ENCODE measurements around the gene MPST.
A peak's percentile ranks its signal among the peaks of the same experiment; 100 is the strongest.

Gene MPST

DNA sequence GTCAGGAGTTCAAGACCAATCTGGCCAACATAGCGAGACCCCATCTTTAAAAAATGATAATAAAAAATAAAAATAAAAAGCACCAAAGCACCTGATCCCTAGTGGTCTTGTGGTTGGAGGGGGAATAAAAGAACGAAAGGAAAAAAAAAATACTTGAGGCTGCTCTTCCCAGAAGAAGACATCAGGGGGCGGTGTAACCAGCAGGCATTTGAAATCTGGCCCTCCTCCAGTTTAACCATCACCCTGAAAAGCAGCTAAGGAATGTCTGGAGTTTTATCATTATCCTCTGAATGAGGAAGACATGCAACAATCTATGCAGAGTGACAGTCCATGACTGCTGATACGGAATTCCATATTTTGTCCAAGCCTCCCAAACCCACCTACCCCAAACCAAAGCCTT is 26.4 kb downstream of the MPST start:
- Mint-ChIP-seq H3K27ac (no peak overlapping the region), H3K4me1 (peaks cover 31% of the 10 kb centered on the region), H3K27me3 (peaks cover 14% of the 10 kb centered on the region), H3K9me3 (no peaks in the 10 kb centered on the region), H3K4me3 (no peak overlapping the region)
- DNase-seq (no peak), ATAC-seq (no peak)

GRCh38 chr22:37046589-37046988 is 27.0 kb downstream of the MPST start:
- Mint-ChIP-seq H3K9me3 (no peaks in the 10 kb centered on the region), H3K27me3 (peaks cover 14% of the 10 kb centered on the region), H3K4me1 (peaks cover 25% of the 10 kb centered on the region), H3K27ac (no peak overlapping the region), H3K4me3 (no peak overlapping the region)
- no peak for DNase-seq
- ATAC-seq = no peak

DNA sequence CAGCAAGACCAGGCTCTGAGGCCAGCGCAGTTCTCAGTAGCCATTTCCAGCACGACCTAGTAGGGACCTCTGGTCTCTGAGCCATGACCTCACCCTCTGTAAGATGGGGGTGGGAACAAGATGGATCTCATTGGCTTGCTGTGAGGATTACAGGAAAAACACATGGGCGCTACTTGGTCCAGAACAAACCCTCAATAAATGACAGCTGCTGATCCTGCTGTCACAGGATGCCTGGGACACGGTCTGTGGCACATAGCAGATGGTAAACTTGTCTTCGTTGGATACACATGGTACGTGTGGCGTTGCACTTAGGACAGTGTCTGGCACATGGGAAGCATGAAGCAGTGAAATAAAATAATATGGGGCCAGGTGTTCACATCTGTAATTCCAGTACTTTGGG is 27.5 kb downstream of the MPST start:
- Mint-ChIP-seq H3K27ac (no peak overlapping the region), H3K4me1 (peaks cover 22% of the 10 kb centered on the region), H3K4me3 (no peak overlapping the region), H3K27me3 (peaks cover 14% of the 10 kb centered on the region), H3K9me3 (no peaks in the 10 kb centered on the region)
- ATAC-seq = no peak
- no peak for DNase-seq

- Mint-ChIP-seq H3K27me3 (peaks cover 7% of the 10 kb centered on the region), H3K4me3 (no peak overlapping the region), H3K4me1 (peaks cover 33% of the 10 kb centered on the region), H3K27ac (no peak overlapping the region), H3K9me3 (no peaks in the 10 kb centered on the region)
- no peak for DNase-seq
- no peak for ATAC-seq
Measured at GRCh38 chr22:37048133-37048532, 28.6 kb downstream of the MPST start.

DNA sequence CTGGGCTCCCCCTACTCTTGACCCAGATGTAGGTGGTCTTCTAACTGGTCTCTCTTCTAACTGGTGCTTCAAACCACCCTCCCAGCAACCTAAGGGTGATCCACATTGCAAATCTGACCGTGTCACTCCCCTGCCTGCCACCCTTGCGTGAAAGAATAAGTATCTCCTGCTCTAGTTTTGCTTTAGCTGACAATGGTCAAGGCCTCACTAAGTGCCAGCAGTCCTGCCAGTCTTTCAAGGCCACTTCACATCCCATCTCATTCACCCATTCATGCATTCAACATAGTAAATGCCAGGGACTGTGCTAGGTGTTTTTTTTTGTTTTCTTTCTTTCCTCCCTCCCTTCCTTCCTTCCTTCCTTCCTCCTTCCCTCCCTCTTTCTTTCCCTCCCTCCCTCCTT is 29.7 kb downstream of the MPST start:
- Mint-ChIP-seq H3K4me3 (no peak overlapping the region), H3K9me3 (no peaks in the 10 kb centered on the region), H3K27ac (peak overlapping the region in 1 of 2 donors; percentile 21), H3K4me1 (peaks cover 34% of the 10 kb centered on the region), H3K27me3 (no peaks in the 10 kb centered on the region)
- DNase-seq (no peak), ATAC-seq (no peak)

GRCh38 chr22:37050913-37051312 is 31.4 kb downstream of the MPST start:
- peaks cover 20% of the 10 kb centered on the region for H3K4me1 Mint-ChIP-seq
- H3K27me3 Mint-ChIP-seq = no peaks in the 10 kb centered on the region
- no peak for ATAC-seq
- no peaks in the 10 kb centered on the region for H3K9me3 Mint-ChIP-seq
- DNase-seq = no peak
- H3K4me3 Mint-ChIP-seq = peak overlapping the region in 1 of 2 donors; percentile 83
- H3K27ac Mint-ChIP-seq = no peak overlapping the region

GRCh38 chr22:37051391-37052385 is 32.1 kb downstream of the MPST start, which contains the start of gene KCTD17:
Gene KCTD17, plus strand, starts transcription at chr22:37051742. Its CDS starts 19 bp downstream, at chr22:37051761.
- Mint-ChIP-seq H3K27ac (peak within 1 kb of the TSS; percentile 27 to 78), H3K9me3 (no peaks in the 10 kb centered on the region), H3K27me3 (no peaks in the 10 kb centered on the region), H3K4me1 (peaks cover 21% of the 10 kb centered on the region), H3K4me3 (peak within 1 kb of the TSS; percentile 83 to 87)
- ATAC-seq (peak; percentile 100), DNase-seq (peak; percentile 74 to 80)

DNA sequence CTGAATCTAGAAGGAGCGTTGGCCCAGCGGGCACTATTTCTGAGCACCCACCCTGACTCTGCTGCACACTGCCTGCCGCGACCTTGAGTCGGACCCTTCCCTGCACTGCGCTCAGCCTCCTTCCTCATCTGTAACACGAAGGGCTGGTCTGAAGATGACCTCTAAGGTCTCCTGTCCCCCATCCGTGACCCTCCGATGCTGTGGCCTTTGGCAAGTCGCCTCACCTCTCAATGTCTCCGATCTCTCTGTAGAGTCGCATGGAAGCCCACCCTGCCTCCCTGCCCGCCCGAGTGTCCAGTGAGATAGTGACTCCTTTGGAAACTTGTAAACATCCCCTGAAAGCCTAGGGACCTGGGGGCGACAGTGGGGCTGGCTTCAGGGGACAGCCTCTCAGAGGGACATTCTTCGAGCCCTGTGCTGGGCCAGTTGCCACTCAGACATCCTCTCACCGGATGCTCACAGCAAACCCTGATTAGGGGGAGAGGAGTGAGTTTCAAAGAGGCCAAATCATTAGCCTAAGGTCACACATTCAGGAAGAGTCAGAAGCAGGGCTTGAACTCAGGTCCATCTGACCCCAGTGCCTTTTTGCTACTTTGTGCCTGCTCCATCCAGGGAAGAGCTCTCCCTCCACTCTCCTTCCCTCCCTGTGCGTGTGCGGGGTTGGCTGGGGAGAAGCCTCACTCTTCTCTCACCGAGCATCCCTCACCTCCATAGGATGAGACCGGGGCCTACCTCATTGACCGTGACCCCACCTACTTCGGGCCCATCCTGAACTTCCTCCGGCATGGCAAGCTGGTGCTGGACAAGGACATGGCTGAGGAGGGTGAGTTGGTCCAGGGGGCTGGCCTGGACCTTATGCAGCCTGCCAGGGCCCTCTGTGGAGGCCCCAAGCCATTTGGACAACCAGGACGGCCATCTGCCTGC is 33.1 kb downstream of the MPST start:
- no peaks in the 10 kb centered on the region for H3K27me3 Mint-ChIP-seq
- H3K4me1 Mint-ChIP-seq = peaks cover 21% of the 10 kb centered on the region
- ATAC-seq (no peak), DNase-seq (no peak)
- H3K27ac Mint-ChIP-seq = peak overlapping the region; percentile 27 to 78
- peak overlapping the region; percentile 83 to 87 for H3K4me3 Mint-ChIP-seq
- no peaks in the 10 kb centered on the region for H3K9me3 Mint-ChIP-seq

DNA sequence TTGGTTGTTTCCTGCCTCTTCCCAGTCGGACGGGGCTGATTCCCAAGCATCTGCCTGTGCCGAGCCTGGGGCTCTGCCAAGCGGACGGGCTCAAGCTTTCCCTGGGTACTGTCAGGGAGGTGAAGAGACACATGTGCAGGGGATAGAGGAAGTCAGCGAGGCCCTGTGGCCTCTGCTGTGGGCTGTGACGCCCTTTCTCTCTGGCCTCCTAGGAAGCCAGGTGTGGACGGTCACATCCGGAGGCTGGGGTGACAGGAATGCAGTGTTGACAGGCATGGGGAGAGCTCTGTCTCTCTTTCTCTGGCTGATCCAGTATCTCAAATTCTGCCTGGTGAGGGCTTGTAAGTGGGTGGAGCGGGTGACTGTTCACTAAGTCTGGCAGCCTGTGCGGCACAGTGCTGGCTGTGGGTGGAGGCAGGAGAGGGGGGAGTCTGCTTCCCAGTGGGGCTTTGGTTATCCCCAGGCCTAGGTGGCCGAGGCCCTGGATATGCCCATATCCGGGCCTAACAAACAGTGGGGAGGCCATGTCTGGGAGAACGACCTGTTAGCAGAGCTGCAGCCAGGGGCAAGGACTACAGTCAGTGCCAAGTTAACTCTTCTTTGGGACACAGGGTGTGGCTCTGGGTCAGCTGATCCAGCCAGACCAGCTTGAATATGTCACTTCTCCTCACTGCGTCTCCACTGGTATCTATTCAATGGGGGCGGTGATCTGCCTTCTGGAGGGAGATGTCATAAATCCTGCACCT is 33.9 kb downstream of the MPST start:
- H3K9me3 Mint-ChIP-seq = no peaks in the 10 kb centered on the region
- ATAC-seq = no peak
- H3K27me3 Mint-ChIP-seq = no peaks in the 10 kb centered on the region
- peak overlapping the region; percentile 32 to 87 for H3K4me3 Mint-ChIP-seq
- no peak for DNase-seq
- H3K27ac Mint-ChIP-seq = no peak overlapping the region
- peaks cover 21% of the 10 kb centered on the region for H3K4me1 Mint-ChIP-seq

- ATAC-seq = no peak
- Mint-ChIP-seq H3K27me3 (no peaks in the 10 kb centered on the region), H3K4me1 (peaks cover 21% of the 10 kb centered on the region), H3K9me3 (no peaks in the 10 kb centered on the region), H3K27ac (no peak overlapping the region), H3K4me3 (no peak overlapping the region)
- no peak for DNase-seq
Measured at GRCh38 chr22:37054056-37054395, 34.5 kb downstream of the MPST start.

- H3K9me3 Mint-ChIP-seq = no peaks in the 10 kb centered on the region
- no peak overlapping the region for H3K27ac Mint-ChIP-seq
- DNase-seq (no peak), ATAC-seq (no peak)
- no peak overlapping the region for H3K4me3 Mint-ChIP-seq
- H3K4me1 Mint-ChIP-seq = peaks cover 24% of the 10 kb centered on the region
- H3K27me3 Mint-ChIP-seq = no peaks in the 10 kb centered on the region
Measured at GRCh38 chr22:37054600-37055365, 35.2 kb downstream of the MPST start.

GRCh38 chr22:37056246-37056645 is 36.7 kb downstream of the MPST start:
- Mint-ChIP-seq H3K9me3 (no peaks in the 10 kb centered on the region), H3K27me3 (no peaks in the 10 kb centered on the region), H3K4me3 (no peak overlapping the region), H3K27ac (peak overlapping the region in 1 of 2 donors; percentile 43), H3K4me1 (peaks cover 38% of the 10 kb centered on the region)
- ATAC-seq (no peak), DNase-seq (no peak)

- Mint-ChIP-seq H3K27ac (peak overlapping the region in 1 of 2 donors; percentile 3), H3K9me3 (no peaks in the 10 kb centered on the region), H3K27me3 (no peaks in the 10 kb centered on the region), H3K4me1 (peaks cover 46% of the 10 kb centered on the region), H3K4me3 (no peak overlapping the region)
- ATAC-seq (no peak), DNase-seq (no peak)
Measured at GRCh38 chr22:37057226-37057625, 37.7 kb downstream of the MPST start.

GRCh38 chr22:37057796-37058510 is 38.4 kb downstream of the MPST start:
- H3K27ac Mint-ChIP-seq = no peak overlapping the region

More at GRCh38 chr22:37057796-37058510, 38.4 kb downstream of the MPST start:
- H3K9me3 Mint-ChIP-seq = no peaks in the 10 kb centered on the region
- peaks cover 46% of the 10 kb centered on the region for H3K4me1 Mint-ChIP-seq
- ATAC-seq (no peak), DNase-seq (no peak)
- no peak overlapping the region for H3K4me3 Mint-ChIP-seq
- H3K27me3 Mint-ChIP-seq = no peaks in the 10 kb centered on the region

Data from stimulated activated naive CD8-positive, alpha-beta T cell treated with anti-CD3 and anti-CD28 coated beads, Interleukin-15, amount 100 ng/mL, for 72 hours (primary cell).